Amniotic epithelial cell (primary cell): ENCODE results near the gene FBN2.

ENCODE experiments used
- DNase-seq: peaks from one replicate; pipeline ENCODE4 v3.0.0-alpha.2; 2010; ENCODE audit warnings: low read depth

FBN2 gene

GRCh38 chr5:128304791-128305190 is 233.3 kb downstream of the FBN2 start:
- no peak for DNase-seq

- DNase-seq = peak; percentile 90
Measured at GRCh38 chr5:128304088-128304487, 234.0 kb downstream of the FBN2 start.

GRCh38 chr5:128303593-128303992 is 234.5 kb downstream of the FBN2 start:
- DNase-seq = no peak

- no peak for DNase-seq
Measured at GRCh38 chr5:128300181-128300580, 237.9 kb downstream of the FBN2 start.

GRCh38 chr5:128290152-128290858 is 247.7 kb downstream of the FBN2 start:
- DNase-seq = peak; percentile 63

GRCh38 chr5:128287740-128288139 is 250.3 kb downstream of the FBN2 start:
- DNase-seq = no peak

- DNase-seq = no peak
Measured at GRCh38 chr5:128284236-128284635, 253.8 kb downstream of the FBN2 start.

- DNase-seq = no peak
Measured at GRCh38 chr5:128279345-128279744, 258.7 kb downstream of the FBN2 start.

GRCh38 chr5:128276537-128277216 is 261.4 kb downstream of the FBN2 start:
- peak; percentile 88 for DNase-seq

GRCh38 chr5:128274441-128274840 is 263.6 kb downstream of the FBN2 start:
- no peak for DNase-seq

GRCh38 chr5:128273736-128274135 is 264.3 kb downstream of the FBN2 start:
- no peak for DNase-seq

- DNase-seq = peak; percentile 94
Measured at GRCh38 chr5:128271859-128272464, 266.1 kb downstream of the FBN2 start.

- DNase-seq = no peak
Measured at GRCh38 chr5:128271071-128271470, 267.0 kb downstream of the FBN2 start.

GRCh38 chr5:128264564-128265360 is 273.3 kb downstream of the FBN2 start:
- DNase-seq = peak; percentile 11

GRCh38 chr5:128263357-128263756 is 274.7 kb downstream of the FBN2 start:
- DNase-seq = no peak

- DNase-seq = no peak
Measured at GRCh38 chr5:128262911-128263310, 275.1 kb downstream of the FBN2 start.

- DNase-seq = no peak
Measured at GRCh38 chr5:128259607-128260021, 278.4 kb downstream of the FBN2 start.

- DNase-seq = no peak
Measured at GRCh38 chr5:128258372-128258771, 279.7 kb downstream of the FBN2 start.

GRCh38 chr5:128257076-128257475 is 281.0 kb downstream of the FBN2 start:
- no peak for DNase-seq

- DNase-seq = peak; percentile 60
Measured at GRCh38 chr5:128254789-128255188, 283.3 kb downstream of the FBN2 start.

- no peak for DNase-seq
Measured at GRCh38 chr5:128253880-128254279, 284.2 kb downstream of the FBN2 start.

GRCh38 chr5:128253161-128253560 is 284.9 kb downstream of the FBN2 start:
- no peak for DNase-seq
